Stimulated activated CD4-positive, alpha-beta T cell treated with anti-CD3 and anti-CD28 coated beads, Interleukin-4, amount 100 ng/mL, for 1 hour (primary cell): ENCODE data around the gene TMED10.
A peak's percentile ranks its signal among the peaks of the same experiment; 100 is the strongest.

Experiments
- DNase-seq: peaks from one replicate; pipeline ENCODE4 v3.0.0-alpha.2; 2020

The TMED10 gene

GRCh38 chr14:75176142-75176820, at the start of gene TMED10:
Gene TMED10 (minus strand): TSS chr14:75176612. CDS start chr14:75176579, 33 bp downstream.
- peak; percentile 88 for DNase-seq

GRCh38 chr14:75224561-75224960, 48.1 kb upstream of the TMED10 start:
- no peak for DNase-seq

GRCh38 chr14:75223664-75224154, 47.3 kb upstream of the TMED10 start:
- DNase-seq: no peak

- no peak for DNase-seq
Observed at GRCh38 chr14:75222208-75222701, 45.8 kb upstream of the TMED10 start.

GRCh38 chr14:75221797-75222196, 45.4 kb upstream of the TMED10 start:
- DNase-seq: no peak

- DNase-seq: no peak
Observed at GRCh38 chr14:75220156-75220555, 43.7 kb upstream of the TMED10 start.

- DNase-seq: no peak
Observed at GRCh38 chr14:75217508-75218206, 41.2 kb upstream of the TMED10 start.

- no peak for DNase-seq
Observed at GRCh38 chr14:75216427-75217006, 40.1 kb upstream of the TMED10 start.

GRCh38 chr14:75215520-75215919, 39.1 kb upstream of the TMED10 start:
- no peak for DNase-seq

GRCh38 chr14:75214558-75214957, 38.1 kb upstream of the TMED10 start:
- no peak for DNase-seq

- no peak for DNase-seq
Observed at GRCh38 chr14:75213172-75213571, 36.8 kb upstream of the TMED10 start.

- DNase-seq: no peak
Observed at GRCh38 chr14:75208843-75209242, 32.4 kb upstream of the TMED10 start.

- no peak for DNase-seq
Observed at GRCh38 chr14:75206190-75206589, 29.8 kb upstream of the TMED10 start.

GRCh38 chr14:75205591-75205990, 29.2 kb upstream of the TMED10 start:
- DNase-seq: no peak

GRCh38 chr14:75204116-75204515, 27.7 kb upstream of the TMED10 start:
- DNase-seq: no peak

- DNase-seq: no peak
Observed at GRCh38 chr14:75202657-75203056, 26.2 kb upstream of the TMED10 start.

- DNase-seq: no peak
Observed at GRCh38 chr14:75201087-75201486, 24.7 kb upstream of the TMED10 start.

GRCh38 chr14:75200451-75200850, 24.0 kb upstream of the TMED10 start:
- DNase-seq: no peak

- no peak for DNase-seq
Observed at GRCh38 chr14:75198291-75198933, 22.0 kb upstream of the TMED10 start.

- DNase-seq: no peak
Observed at GRCh38 chr14:75197338-75197737, 20.9 kb upstream of the TMED10 start.

- DNase-seq: no peak
Observed at GRCh38 chr14:75196468-75196867, 20.1 kb upstream of the TMED10 start.

GRCh38 chr14:75196064-75196463, 19.7 kb upstream of the TMED10 start:
- DNase-seq: no peak

GRCh38 chr14:75191100-75191499, 14.7 kb upstream of the TMED10 start:
- no peak for DNase-seq
